Activated CD8-positive, alpha-beta memory T cell treated with anti-CD3 and anti-CD28 coated beads for 24 hours (primary cell): ENCODE data around the gene DCLK1.

Experiments used
- DNase-seq: peaks from one replicate; pipeline ENCODE4 v3.0.0-alpha.2; 2020

DCLK1 gene

DNA sequence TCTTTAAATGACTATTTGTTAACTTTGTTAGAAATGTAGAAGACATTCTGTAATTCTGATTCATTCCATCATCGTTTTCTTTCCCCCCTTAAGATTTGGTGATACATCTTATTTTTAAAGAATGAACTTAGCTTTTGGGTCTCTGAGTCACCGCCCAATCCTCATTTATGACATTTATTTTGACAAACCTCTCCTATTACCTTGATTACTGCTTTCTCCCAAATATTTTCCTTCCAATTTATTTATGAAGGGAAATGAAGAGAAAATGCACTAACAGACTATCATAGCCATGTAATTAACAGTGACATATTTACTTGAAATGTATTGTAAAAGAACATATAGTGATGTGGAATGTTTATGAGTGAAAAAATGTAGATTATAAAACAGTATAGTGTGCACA, 241.6 kb downstream of the DCLK1 start:
- DNase-seq = no peak

DNA sequence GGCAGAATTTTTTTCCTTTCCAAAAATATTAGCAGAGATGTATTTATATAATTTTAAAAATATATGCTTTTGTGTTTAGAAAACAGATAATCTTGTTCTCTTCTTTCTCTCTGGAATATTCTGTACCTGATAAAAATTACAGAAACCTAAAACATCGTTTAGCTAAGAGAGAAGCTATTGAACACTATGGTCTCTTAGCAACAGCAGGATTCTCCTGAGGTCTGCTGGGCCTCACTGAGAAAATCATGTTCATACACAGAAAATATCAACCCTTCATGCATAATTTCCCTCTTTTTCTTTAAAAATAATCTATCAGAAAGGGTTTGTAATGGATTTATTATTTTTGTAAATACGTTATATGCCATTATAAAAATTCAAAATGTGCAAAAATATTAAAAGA, 242.2 kb downstream of the DCLK1 start:
- no peak for DNase-seq

GRCh38 chr13:35888457-35888883, 242.7 kb downstream of the DCLK1 start:
- DNase-seq = no peak

DNA sequence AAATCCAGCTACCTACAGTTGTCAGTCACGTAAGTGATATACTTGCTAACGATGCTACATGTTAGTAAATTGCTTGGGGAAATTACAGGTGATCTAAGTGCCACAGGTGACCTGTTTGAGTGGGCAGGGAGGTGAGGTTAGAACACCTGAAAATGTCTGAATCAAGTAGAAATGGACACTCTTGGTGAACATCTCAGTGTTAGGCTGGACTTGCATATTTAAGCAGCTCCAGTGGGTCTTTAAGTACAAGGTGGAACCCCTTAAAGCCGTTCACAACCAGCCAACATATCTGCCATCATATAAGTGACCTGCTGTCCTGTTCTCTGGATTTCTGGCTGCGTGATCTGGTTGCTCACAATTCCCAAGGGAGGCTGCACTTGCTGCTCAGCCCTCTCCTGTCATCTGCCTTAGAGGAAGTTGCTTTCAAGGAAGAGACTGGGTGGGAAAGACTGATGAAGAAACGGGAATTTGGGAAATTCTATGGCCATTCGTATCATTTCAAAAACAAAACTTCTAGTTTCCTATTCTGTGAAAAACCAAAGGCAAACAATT, 244.0 kb downstream of the DCLK1 start:
- DNase-seq = no peak

DNA sequence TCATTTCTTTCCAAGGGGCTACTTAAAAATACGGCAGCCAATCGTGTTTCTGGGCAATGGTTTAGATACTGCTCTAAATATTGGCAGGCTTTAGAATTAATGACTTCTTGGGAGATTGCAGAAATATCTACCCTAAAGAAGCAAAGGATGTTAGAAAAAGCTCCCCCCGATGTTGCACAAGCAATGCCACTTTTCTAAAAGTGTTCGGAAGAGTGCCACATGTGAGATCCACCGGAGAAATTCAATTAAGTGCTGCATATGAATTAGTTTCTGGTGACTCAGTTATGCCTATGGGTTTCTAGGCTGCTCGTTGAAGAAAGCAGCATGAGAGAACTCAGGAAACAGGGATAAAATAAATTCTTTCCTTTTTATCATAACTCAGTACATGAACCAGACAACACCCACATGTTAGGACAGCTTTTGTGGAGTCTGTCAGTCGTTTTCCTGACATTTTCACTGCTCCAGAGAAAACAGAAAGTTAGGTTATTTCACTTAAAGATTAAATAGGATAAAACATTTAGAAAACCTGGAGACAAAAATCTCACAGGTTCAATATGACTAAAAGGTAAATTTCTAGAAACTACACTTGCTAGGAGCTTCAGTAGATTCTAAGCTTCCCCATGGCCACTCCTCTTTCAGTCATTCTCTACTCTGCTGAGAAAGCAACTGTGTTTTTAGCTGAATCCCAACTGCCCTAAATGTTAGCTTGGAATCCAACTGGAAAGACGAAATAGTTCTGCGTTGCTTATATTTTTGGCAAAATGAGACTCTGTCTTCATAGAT, 244.7 kb downstream of the DCLK1 start:
- no peak for DNase-seq

GRCh38 chr13:35884211-35884760, 246.9 kb downstream of the DCLK1 start:
- DNase-seq = no peak

GRCh38 chr13:35882722-35883497, 248.3 kb downstream of the DCLK1 start:
- DNase-seq = no peak

DNA sequence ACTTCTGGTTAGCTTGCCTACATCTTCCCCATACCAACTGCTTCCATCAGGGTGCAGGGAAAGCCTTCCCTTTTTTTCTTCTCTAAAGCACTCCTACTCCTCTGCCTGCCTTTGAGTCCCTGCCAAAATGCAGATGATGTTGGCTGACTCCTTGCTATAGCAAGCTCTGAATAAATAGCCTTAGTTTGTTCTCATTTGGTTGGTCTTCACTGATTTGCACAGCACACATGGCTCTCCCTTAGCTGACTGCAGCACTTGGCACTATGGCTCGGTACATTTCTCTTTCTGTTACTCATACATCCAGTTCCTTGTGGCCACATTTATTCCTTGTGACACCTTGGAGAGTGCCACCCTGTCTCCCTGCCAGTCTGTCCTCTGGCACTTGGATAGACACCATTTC, 249.8 kb downstream of the DCLK1 start:
- DNase-seq = no peak

DNA sequence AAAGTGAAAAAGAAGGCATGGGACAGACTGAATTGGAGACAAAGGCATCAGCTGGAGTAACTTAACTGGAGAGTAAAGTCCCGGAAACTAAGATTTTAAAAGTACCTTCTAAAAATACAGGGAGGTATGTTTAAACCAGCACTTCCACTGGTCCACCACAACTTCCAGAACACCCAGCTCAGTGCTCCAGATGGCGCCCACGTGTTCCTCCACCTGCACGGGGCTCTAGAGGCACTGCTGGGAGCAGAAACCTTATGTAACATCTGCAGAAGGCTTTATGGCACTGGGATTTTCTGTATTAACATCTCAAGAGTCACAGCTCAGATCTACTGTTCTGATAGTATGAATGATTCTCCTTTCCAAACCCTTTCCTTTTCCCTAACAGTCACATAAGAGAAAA, 252.1 kb downstream of the DCLK1 start:
- DNase-seq = no peak

- DNase-seq = no peak
These were observed 254.6 kb downstream of the DCLK1 start for GRCh38 chr13:35876601-35877000.

- no peak for DNase-seq
These were observed 256.5 kb downstream of the DCLK1 start for GRCh38 chr13:35874704-35875103.

DNA sequence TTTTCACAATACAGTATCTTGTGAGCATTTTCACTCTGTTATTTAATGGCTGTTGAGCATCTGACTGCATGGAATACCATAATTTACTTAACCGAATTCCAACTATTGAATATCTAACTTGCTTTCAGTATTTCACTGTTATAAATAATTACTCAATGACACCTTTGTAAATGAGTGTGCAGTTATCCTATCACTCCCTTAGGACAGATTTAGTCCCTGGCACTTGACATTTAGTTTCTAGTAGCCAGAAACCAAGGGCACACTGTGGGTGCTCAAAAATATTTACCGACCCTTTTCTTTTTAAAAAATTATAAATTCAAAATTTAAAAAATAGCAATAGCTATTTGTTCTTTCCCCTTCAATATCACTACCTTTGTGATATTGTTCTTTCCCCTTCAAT, 258.8 kb downstream of the DCLK1 start:
- DNase-seq = no peak

DNA sequence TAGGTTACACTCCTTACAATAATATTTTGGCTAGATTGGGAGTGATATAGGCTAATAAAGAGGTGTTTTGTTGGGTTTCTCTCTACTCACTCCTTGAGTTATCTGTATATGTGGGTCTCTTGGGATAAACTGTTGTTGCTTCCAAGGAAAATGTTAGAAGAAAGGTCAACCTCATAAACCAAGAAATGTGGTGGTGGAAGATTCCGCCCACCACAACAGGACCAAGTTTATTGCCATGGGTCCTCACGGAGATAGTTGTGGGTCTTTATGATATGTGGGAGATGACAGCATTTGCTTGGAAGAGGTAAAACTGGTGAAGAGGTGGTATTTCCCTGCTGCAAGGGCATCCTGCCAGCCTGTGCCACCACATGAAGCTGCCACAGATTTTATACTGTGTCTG, 259.6 kb downstream of the DCLK1 start:
- DNase-seq = no peak

- no peak for DNase-seq
These were observed 264.4 kb downstream of the DCLK1 start for GRCh38 chr13:35866801-35867200.

DNA sequence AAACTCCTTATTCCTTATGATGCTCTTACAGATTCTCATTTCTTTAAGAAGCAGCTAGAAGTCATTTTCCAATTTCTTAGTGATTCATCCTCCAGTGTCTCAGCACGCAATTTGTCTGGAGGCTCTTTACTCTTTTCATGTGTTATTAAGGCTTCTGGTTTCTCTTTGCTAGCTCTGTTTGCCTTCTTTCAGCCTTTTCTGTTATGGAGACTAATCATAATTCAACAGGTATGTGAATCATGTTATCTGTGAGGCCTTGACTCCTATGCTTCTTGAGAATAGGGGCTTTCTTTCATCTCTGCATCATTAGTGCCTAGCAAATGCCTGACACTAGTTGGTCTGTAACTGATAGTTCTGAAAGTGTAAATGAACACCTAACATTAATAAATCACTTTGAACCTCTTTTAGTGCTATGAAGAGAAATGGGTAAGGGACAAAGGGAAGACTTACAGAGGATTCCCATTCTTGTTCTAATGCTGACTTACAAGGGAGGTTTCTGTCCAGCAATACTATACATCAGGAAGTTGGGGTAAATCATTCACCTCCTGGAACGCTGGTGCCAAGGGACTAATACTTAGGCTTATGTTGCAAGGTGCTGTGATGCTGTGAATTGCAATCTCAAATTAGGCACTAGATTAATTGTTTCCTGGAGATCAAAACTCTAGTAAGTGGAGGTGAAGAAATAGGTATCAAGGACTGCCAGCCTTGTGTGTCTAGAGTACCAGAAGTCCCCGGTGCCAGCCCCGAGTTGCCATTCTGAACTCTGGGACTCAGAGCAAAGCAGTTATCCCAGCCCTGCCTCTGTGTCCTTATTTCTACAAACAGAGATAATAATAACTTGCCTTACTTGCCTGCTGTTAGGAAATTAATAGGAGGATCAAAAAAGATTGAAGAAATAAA, 265.6 kb downstream of the DCLK1 start:
- no peak for DNase-seq

GRCh38 chr13:35860661-35861060, 270.5 kb downstream of the DCLK1 start:
- DNase-seq = no peak

- DNase-seq = no peak
These were observed 271.2 kb downstream of the DCLK1 start for GRCh38 chr13:35859981-35860380.

DNA sequence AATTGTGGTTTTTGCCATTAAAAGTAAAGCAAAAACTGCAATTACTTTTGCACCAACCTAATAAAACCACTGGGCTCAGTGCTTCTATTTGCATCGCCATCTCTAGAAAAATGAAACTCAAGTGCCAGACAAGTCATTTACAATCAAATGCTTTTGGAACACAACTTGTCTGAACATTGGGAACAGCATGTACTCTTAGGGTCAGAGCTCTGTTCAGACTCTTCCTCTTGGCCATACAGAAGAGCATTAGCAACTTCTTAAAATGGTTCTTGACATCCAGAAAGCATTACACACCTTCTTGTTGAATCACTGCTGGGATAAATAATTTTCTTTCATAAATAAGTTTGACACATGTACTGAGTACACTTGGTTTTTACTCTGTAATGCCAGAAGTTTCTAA, 272.5 kb downstream of the DCLK1 start:
- DNase-seq = no peak

DNA sequence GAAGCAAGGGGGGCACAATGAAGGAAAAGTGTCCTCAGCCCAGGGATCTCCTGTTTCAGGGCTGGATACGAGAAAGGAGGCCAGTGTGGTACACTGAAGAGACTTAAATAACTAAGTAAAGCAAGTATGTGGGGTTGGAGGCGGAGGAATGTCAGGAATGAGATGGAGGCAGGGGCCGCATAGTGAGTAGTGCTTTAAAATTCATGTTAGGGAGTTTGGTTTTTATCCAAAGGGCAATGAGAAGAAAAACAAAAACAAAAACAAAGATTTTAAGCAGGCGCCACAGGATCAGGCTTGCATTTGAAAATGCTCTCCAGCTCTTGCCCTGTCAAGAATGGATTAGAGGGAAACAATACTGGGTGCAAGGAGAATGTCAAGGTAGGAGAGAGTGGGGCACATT, 273.4 kb downstream of the DCLK1 start:
- DNase-seq = no peak

GRCh38 chr13:35856721-35857364, 274.3 kb downstream of the DCLK1 start:
- no peak for DNase-seq

GRCh38 chr13:35856084-35856483, 275.1 kb downstream of the DCLK1 start:
- DNase-seq = no peak

- no peak for DNase-seq
These were observed 275.6 kb downstream of the DCLK1 start for GRCh38 chr13:35855531-35856019.
